Muscle layer of duodenum (tissue), 2 donors: ENCODE measurements around the gene PASD1.

Experiments
- H3K27ac ChIP-seq: one replicate; pipeline ENCODE4 v1.7.0; 2013; ENCODE audit warnings: mild to moderate bottlenecking, low read length
- H3K27me3 ChIP-seq: one replicate; pipeline ENCODE4 v1.7.0; 2013; ENCODE audit warnings: low read depth, mild to moderate bottlenecking, control low read depth, low read length
- H3K36me3 ChIP-seq, 2 donors: one replicate each; pipeline ENCODE4 v1.7.0; 2013; ENCODE audit warnings: low read length in 2 of 2, control low read depth in 1 of 2, mild to moderate bottlenecking in 1 of 2; ENCODE audit not compliant: insufficient read depth in 2 of 2, control insufficient read depth in 1 of 2
- H3K4me1 ChIP-seq, 2 donors: one replicate each; pipeline ENCODE4 v1.7.0; 2013; ENCODE audit warnings: low read length in 2 of 2, mild to moderate bottlenecking in 2 of 2, control low read depth in 1 of 2, moderate library complexity in 1 of 2; ENCODE audit not compliant: insufficient read depth in 2 of 2, control insufficient read depth in 1 of 2
- H3K4me3 ChIP-seq, 2 donors: one replicate each; pipeline ENCODE4 v1.7.0; 2013; ENCODE audit warnings: low read length in 2 of 2, low read depth in 1 of 2, mild to moderate bottlenecking in 1 of 2
- H3K9me3 ChIP-seq, 2 donors: one replicate each; pipeline ENCODE4 v1.7.0; 2013; ENCODE audit warnings: low read length in 2 of 2, control low read depth in 1 of 2, mild to moderate bottlenecking in 1 of 2; ENCODE audit not compliant: control insufficient read depth in 1 of 2
- donor health status: healthy.

PASD1 gene

GRCh38 chrX:151702026-151702714 lies 138.7 kb downstream of the PASD1 start:
- H3K36me3 ChIP-seq = no peaks in the 10 kb centered on the region
- no peak overlapping the region for H3K27ac ChIP-seq
- no peaks in the 10 kb centered on the region for H3K27me3 ChIP-seq
- no peak overlapping the region for H3K4me3 ChIP-seq
- H3K4me1 ChIP-seq = no peaks in the 10 kb centered on the region
- no peaks in the 10 kb centered on the region for H3K9me3 ChIP-seq

- no peaks in the 10 kb centered on the region for H3K27me3 ChIP-seq
- no peaks in the 10 kb centered on the region for H3K9me3 ChIP-seq
- H3K27ac ChIP-seq = no peak overlapping the region
- H3K4me3 ChIP-seq = no peak overlapping the region
- no peaks in the 10 kb centered on the region for H3K36me3 ChIP-seq
- no peaks in the 10 kb centered on the region for H3K4me1 ChIP-seq
Measured at GRCh38 chrX:151702741-151703340, 139.4 kb downstream of the PASD1 start.

GRCh38 chrX:151703487-151703886 lies 140.0 kb downstream of the PASD1 start:
- H3K36me3 ChIP-seq = no peaks in the 10 kb centered on the region
- no peak overlapping the region for H3K4me3 ChIP-seq
- H3K4me1 ChIP-seq = no peaks in the 10 kb centered on the region
- H3K27me3 ChIP-seq = no peaks in the 10 kb centered on the region
- H3K27ac ChIP-seq = no peak overlapping the region
- H3K9me3 ChIP-seq = no peaks in the 10 kb centered on the region

GRCh38 chrX:151704041-151704663 lies 140.7 kb downstream of the PASD1 start:
- no peak overlapping the region for H3K4me3 ChIP-seq
- no peaks in the 10 kb centered on the region for H3K4me1 ChIP-seq
- H3K27me3 ChIP-seq = no peaks in the 10 kb centered on the region
- no peaks in the 10 kb centered on the region for H3K36me3 ChIP-seq
- no peak overlapping the region for H3K27ac ChIP-seq
- H3K9me3 ChIP-seq = no peaks in the 10 kb centered on the region

GRCh38 chrX:151708821-151709220 lies 145.3 kb downstream of the PASD1 start:
- no peaks in the 10 kb centered on the region for H3K9me3 ChIP-seq
- no peak overlapping the region for H3K27ac ChIP-seq
- no peaks in the 10 kb centered on the region for H3K27me3 ChIP-seq
- no peaks in the 10 kb centered on the region for H3K36me3 ChIP-seq
- no peak overlapping the region for H3K4me3 ChIP-seq
- H3K4me1 ChIP-seq = no peaks in the 10 kb centered on the region

GRCh38 chrX:151710457-151710856 lies 147.0 kb downstream of the PASD1 start:
- Histone ChIP-seq H3K9me3 (no peaks in the 10 kb centered on the region), H3K27me3 (no peaks in the 10 kb centered on the region), H3K36me3 (no peaks in the 10 kb centered on the region), H3K27ac (no peak overlapping the region), H3K4me1 (no peaks in the 10 kb centered on the region), H3K4me3 (no peak overlapping the region)

GRCh38 chrX:151711154-151711553 lies 147.7 kb downstream of the PASD1 start:
- H3K27ac ChIP-seq = no peak overlapping the region
- no peaks in the 10 kb centered on the region for H3K27me3 ChIP-seq
- H3K9me3 ChIP-seq = no peaks in the 10 kb centered on the region
- no peak overlapping the region for H3K4me3 ChIP-seq
- no peaks in the 10 kb centered on the region for H3K36me3 ChIP-seq
- H3K4me1 ChIP-seq = no peaks in the 10 kb centered on the region

- Histone ChIP-seq H3K4me3 (no peak overlapping the region), H3K27ac (no peak overlapping the region), H3K9me3 (no peaks in the 10 kb centered on the region), H3K4me1 (no peaks in the 10 kb centered on the region), H3K36me3 (no peaks in the 10 kb centered on the region), H3K27me3 (no peaks in the 10 kb centered on the region)
Measured at GRCh38 chrX:151711787-151712186, 148.3 kb downstream of the PASD1 start.

- H3K4me3 ChIP-seq = no peak overlapping the region
- H3K36me3 ChIP-seq = no peaks in the 10 kb centered on the region
- H3K9me3 ChIP-seq = no peaks in the 10 kb centered on the region
- H3K27ac ChIP-seq = no peak overlapping the region
- no peaks in the 10 kb centered on the region for H3K27me3 ChIP-seq
- H3K4me1 ChIP-seq = no peaks in the 10 kb centered on the region
Measured at GRCh38 chrX:151712253-151712652, 148.8 kb downstream of the PASD1 start.

GRCh38 chrX:151713849-151714248 lies 150.4 kb downstream of the PASD1 start:
- H3K36me3 ChIP-seq = no peaks in the 10 kb centered on the region
- no peaks in the 10 kb centered on the region for H3K4me1 ChIP-seq
- H3K9me3 ChIP-seq = no peaks in the 10 kb centered on the region
- H3K27me3 ChIP-seq = no peaks in the 10 kb centered on the region
- H3K4me3 ChIP-seq = no peak overlapping the region
- H3K27ac ChIP-seq = no peak overlapping the region

- H3K9me3 ChIP-seq = no peaks in the 10 kb centered on the region
- H3K27me3 ChIP-seq = no peaks in the 10 kb centered on the region
- H3K4me3 ChIP-seq = no peak overlapping the region
- H3K4me1 ChIP-seq = no peaks in the 10 kb centered on the region
- H3K36me3 ChIP-seq = no peaks in the 10 kb centered on the region
- no peak overlapping the region for H3K27ac ChIP-seq
Measured at GRCh38 chrX:151714362-151714761, 150.9 kb downstream of the PASD1 start.
